SH-SY5Y (cell line): Measurements from ENCODE around the gene MRPL3.

Experiments
- GATA2 ChIP-seq: IDR thresholded peaks from 2 replicates; pipeline ENCODE4 v1.6.1; 2011; ENCODE audit warnings: mild to moderate bottlenecking, low read depth, low read length
- GATA3 ChIP-seq: IDR thresholded peaks from 2 replicates; pipeline ENCODE4 v1.6.1; 2011; ENCODE audit warnings: low read depth, mild to moderate bottlenecking, low read length, moderate library complexity

GRCh38 chr3:131485119-131485518 lies 17.7 kb downstream of the MRPL3 start:
- TF ChIP-seq GATA3 (no peak), GATA2 (no peak)
